ENCODE results near the gene FREM1.

FREM1 gene

GRCh38 chr9:14690948-14691730 lies 219.1 kb downstream of the FREM1 start:
- no peak for DNase-seq

- no peak for DNase-seq
Observed at GRCh38 chr9:14687042-14687719, 223.0 kb downstream of the FREM1 start.

DNA sequence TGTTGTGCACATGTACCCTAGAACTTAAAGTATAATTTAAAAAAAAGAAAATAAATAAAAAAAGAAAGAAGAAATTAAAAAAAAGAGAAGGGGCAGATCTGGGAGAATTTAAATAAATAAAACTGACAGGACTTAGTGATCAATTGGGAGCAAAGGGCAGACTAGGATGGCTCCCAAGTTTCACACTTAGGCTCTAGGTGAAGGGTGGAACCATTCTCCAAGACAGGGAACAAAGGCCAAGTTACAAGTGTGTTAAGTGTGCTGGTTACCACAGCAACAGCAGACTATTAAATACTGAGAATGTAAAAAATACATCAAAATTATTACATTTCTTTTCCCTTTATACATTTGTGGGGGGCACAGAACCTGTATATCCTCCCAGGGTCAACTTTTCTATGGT lies 224.1 kb downstream of the FREM1 start:
- no peak for DNase-seq
